Body of pancreas (tissue), 4 donors: Measurements from ENCODE around the gene ISM2. TPM values are rescaled to one million over a fixed set of nuclear protein-coding genes. Genes with fewer than 3 reads are reported as not detected.
"Not testable (repeated sequence)": the region's sequence is repeated elsewhere in the genome, so short reads cannot be mapped to it uniquely, and the experiment has no call there.

Experiments
- ATAC-seq: fragments of 150-250 bp; one replicate; pipeline ENCODE4 v1.9.1; 2016
- DNase-seq, 4 donors: peaks; one replicate each; pipeline ENCODE4 v3.0.0-alpha.2; 2019
- H3K27ac ChIP-seq, 4 donors: fragments of 200-600 bp; sonication (generic); 1 replicate in 3 of 4; 2 replicates in 1 of 4; pipeline versions ENCODE4 v1.5.1 to v1.6.1; 2016 to 2019; ENCODE audit warnings: mild to moderate bottlenecking in 1 of 4, mixed read lengths in 1 of 4, moderate library complexity in 1 of 4
- H3K27me3 ChIP-seq, 2 donors: fragments of 200-600 bp; sonication (generic); one replicate each; pipeline ENCODE4 v1.6.0; 2016; ENCODE audit warnings: mild to moderate bottlenecking in 1 of 2
- H3K36me3 ChIP-seq, 2 donors: fragments of 200-600 bp; sonication (generic); replicated peaks in 1 of 2; 2 replicates each; pipeline ENCODE4 v1.5.1; 2016; ENCODE audit warnings: low read depth in 2 of 2; ENCODE audit not compliant: insufficient read depth in 1 of 2
- H3K4me1 ChIP-seq: fragments of 200-600 bp; sonication (generic); one replicate; pipeline ENCODE4 v1.6.0; 2016
- H3K4me3 ChIP-seq, 2 donors: fragments of 200-600 bp; sonication (generic); 1 replicate in 1 of 2; 2 replicates in 1 of 2; pipeline ENCODE4 v1.5.1; 2016 to 2019
- H3K9me3 ChIP-seq, 3 donors: fragments of 200-600 bp; sonication (generic); 1 replicate in 2 of 3; 2 replicates in 1 of 3; pipeline ENCODE4 v1.5.1; 2016
- POLR2A ChIP-seq, 3 donors: fragments of 450-650 bp; IDR thresholded peaks; one replicate each; pipeline ENCODE4 v1.6.1; 2016; ENCODE audit warnings: antibody characterized with exemption in 3 of 3, mild to moderate bottlenecking in 2 of 3
- WGBS, 2 donors: methylation state at CpG; one replicate each; pipeline ENCODE4 v1.1.5; 2017; 5-methylcytosine and 5-hydroxymethylcytosine counted together
- intact Hi-C: fragments of 100-400 bp; cut with DNase I; formaldehyde crosslinking; loops from one replicate; pipeline ENCODE4 v1.15.1; 2023
- total RNA-seq, 2 donors: library from RNA; depleted of rRNA; stranded (reverse); fragments of >200 nt; gene quantifications; one replicate each; pipeline ENCODE4 v1.1.0, GENCODE V29; 2016
- TF ChIP-seq, protein P1 (sequence below), 7 experiments: fragments of 450-650 bp in 4 of 7; fragments of 200-600 bp in 3 of 7; sonication (generic) in 3 of 7; IDR thresholded peaks; one replicate each; pipeline ENCODE4 v1.5.1; 2016 to 2019; ENCODE audit warnings: antibody characterized with exemption in 7 of 7

ISM2 gene
- total RNA-seq, 2 donors from 2014 or later, result not detected

GRCh38 chr14:77529963-77530362, 31.3 kb upstream of the ISM2 start:
- no peaks in the 10 kb centered on the region for H3K9me3 ChIP-seq
- no peak for DNase-seq
- H3K36me3 ChIP-seq, result no peaks in the 10 kb centered on the region
- no peaks in the 10 kb centered on the region for H3K27me3 ChIP-seq
- TF ChIP-seq, protein P1, sequence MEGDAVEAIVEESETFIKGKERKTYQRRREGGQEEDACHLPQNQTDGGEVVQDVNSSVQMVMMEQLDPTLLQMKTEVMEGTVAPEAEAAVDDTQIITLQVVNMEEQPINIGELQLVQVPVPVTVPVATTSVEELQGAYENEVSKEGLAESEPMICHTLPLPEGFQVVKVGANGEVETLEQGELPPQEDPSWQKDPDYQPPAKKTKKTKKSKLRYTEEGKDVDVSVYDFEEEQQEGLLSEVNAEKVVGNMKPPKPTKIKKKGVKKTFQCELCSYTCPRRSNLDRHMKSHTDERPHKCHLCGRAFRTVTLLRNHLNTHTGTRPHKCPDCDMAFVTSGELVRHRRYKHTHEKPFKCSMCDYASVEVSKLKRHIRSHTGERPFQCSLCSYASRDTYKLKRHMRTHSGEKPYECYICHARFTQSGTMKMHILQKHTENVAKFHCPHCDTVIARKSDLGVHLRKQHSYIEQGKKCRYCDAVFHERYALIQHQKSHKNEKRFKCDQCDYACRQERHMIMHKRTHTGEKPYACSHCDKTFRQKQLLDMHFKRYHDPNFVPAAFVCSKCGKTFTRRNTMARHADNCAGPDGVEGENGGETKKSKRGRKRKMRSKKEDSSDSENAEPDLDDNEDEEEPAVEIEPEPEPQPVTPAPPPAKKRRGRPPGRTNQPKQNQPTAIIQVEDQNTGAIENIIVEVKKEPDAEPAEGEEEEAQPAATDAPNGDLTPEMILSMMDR (IDR thresholded peaks at IDR 0.05), result no peak
- no peak for TF ChIP-seq POLR2A (IDR thresholded peaks at IDR 0.05)
- intact Hi-C loops, result no loop called here
- no peak for ATAC-seq
- no peak overlapping the region for H3K4me3 ChIP-seq
- no peak overlapping the region for H3K27ac ChIP-seq
- no peaks in the 10 kb centered on the region for H3K4me1 ChIP-seq

DNA sequence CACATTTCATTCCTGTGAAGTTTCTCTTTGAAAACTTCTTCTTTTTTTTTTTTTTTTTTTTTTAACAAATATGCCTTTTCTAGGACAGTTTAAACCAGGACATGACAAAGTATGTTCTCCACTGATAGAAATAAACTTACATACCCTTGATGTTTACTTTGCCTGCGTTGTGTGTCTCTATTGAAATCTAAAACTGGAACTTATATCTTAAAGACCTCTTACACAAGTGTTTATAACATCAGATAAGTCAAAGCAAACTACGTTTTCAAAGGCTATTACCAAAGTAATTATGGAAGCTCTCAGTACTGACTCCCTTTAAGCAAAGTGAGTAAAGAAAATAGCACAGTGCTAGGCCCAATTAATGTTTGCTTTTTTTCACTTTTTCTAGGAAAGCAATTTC, 30.6 kb upstream of the ISM2 start:
- ATAC-seq (no peak), DNase-seq (no peak)
- intact Hi-C loops, result no loop called here
- no peaks in the 10 kb centered on the region for H3K27me3 ChIP-seq
- no peaks in the 10 kb centered on the region for H3K9me3 ChIP-seq
- no peaks in the 10 kb centered on the region for H3K4me1 ChIP-seq
- H3K27ac ChIP-seq, result no peak overlapping the region
- TF ChIP-seq, protein P1 (IDR thresholded peaks at IDR 0.05), result no peak
- no peak for TF ChIP-seq POLR2A (IDR thresholded peaks at IDR 0.05)
- no peaks in the 10 kb centered on the region for H3K36me3 ChIP-seq
- 52 to 70% methylated on average over 2 of the region's 2 CpGs for WGBS, 2 donors
- H3K4me3 ChIP-seq, result no peak overlapping the region

GRCh38 chr14:77528701-77529100, 30.1 kb upstream of the ISM2 start:
- ATAC-seq, H3K4me1 ChIP-seq, intact Hi-C loops, H3K27me3 ChIP-seq, H3K36me3 ChIP-seq, DNase-seq, H3K4me3 ChIP-seq, H3K9me3 ChIP-seq, H3K27ac ChIP-seq: not testable (repeated sequence)
- 89 to 91% methylated on average over 5 of the region's 5 CpGs for whole genome bisulfite sequencing, 2 donors

DNA sequence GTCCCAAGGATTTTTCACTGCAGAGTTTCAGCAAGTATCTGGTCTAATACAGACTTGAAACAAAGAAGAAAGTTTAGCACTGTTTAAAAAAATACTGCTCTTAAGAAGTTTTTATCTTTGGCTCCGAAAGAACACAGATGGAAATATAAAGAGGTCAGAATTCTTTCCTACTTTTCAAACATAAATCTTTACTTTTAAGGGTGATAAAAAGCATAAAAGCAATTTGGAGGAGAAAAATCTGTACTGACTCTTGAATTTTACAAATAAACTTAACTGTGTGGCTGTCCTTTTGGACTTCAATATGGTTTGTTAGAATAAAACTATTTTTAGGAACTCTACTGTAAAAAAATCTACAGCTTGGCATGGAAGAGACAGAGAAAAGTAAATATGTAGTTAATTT, 27.6 kb upstream of the ISM2 start:
- no peak for ATAC-seq

DNA sequence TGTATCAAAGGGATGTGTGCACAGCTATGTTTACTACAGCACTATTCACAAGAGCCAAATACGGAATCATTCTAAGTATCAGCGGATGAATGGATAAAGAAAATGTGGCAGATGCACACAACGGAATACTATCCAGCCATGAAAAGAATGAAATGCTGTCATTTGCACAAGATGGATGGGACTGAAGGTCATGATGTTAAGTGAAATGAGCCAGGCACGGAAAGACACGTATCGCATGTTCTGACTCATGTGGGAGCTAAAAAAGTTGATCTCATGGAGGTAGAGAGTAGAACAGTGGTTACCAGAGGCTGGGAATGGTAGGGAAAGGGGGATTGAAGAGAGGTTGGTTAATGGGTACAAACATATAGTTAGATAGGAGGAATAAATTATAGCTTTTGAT, 25.9 kb upstream of the ISM2 start:
- WGBS, 2 donors, result 72% methylated on average over 6 of the region's 6 CpGs
- Histone ChIP-seq H3K4me3 (no peak overlapping the region), H3K4me1 (no peaks in the 10 kb centered on the region), H3K27ac (no peak overlapping the region), H3K27me3 (no peaks in the 10 kb centered on the region), H3K9me3 (no peaks in the 10 kb centered on the region), H3K36me3 (peaks cover 0 to under 1% of the 10 kb centered on the region in 2 donors)
- TF ChIP-seq POLR2A (IDR thresholded peaks at IDR 0.05), result no peak
- TF ChIP-seq, protein P1 (IDR thresholded peaks at IDR 0.05), result no peak
- intact Hi-C loops, result no loop called here
- ATAC-seq (no peak), DNase-seq (no peak)

More for the DNA sequence above, 27.6 kb upstream of the ISM2 start:
- intact Hi-C loops, result no loop called here
- Histone ChIP-seq H3K4me1 (no peaks in the 10 kb centered on the region), H3K4me3 (no peak overlapping the region), H3K27ac (no peak overlapping the region), H3K36me3 (no peaks in the 10 kb centered on the region), H3K27me3 (no peaks in the 10 kb centered on the region), H3K9me3 (no peaks in the 10 kb centered on the region)
- no peak for DNase-seq
- WGBS, 2 donors, result 32 to 40% methylated on average over 1 of the region's 1 CpG
- no peak for TF ChIP-seq POLR2A (IDR thresholded peaks at IDR 0.05)
- TF ChIP-seq, protein P1 (IDR thresholded peaks at IDR 0.05), result no peak
